ENCODE data around the gene NPHS1. TPM values are rescaled to one million over a fixed set of nuclear protein-coding genes. Genes with fewer than 3 reads are reported as not detected.
A peak's percentile ranks its signal among the peaks of the same experiment; 100 is the strongest.

NPHS1 gene
- polyA plus RNA-seq, 3 donors: not detected

GRCh38 chr19:35783469-35784434 is 68.6 kb downstream of the NPHS1 start:
- Histone ChIP-seq H3K9ac (ENCODE audit: insufficient read depth, low read length, poor library complexity, severe bottlenecking) (no peak overlapping the region), H3K79me2 (ENCODE audit: insufficient read depth, low read length) (no peaks in the 10 kb centered on the region), H3K36me3 (replicated peaks in 1 of 2; ENCODE audit: control insufficient read depth in 1 of 2, insufficient read depth in 2 of 2, low read length in 2 of 2) (peaks cover 33 to 47% of the 10 kb centered on the region in 2 donors), H2AFZ (ENCODE audit: insufficient read depth, low read depth, low read length, poor library complexity, severe bottlenecking) (no peak overlapping the region), H4K20me1 (ENCODE audit: insufficient read depth, low read length) (no peaks in the 10 kb centered on the region), H3K9me3 (replicated peaks in 1 of 2; ENCODE audit: control insufficient read depth in 1 of 2, insufficient read depth in 1 of 2, low read length in 2 of 2) (no peaks in the 10 kb centered on the region), H3K4me1 (ENCODE audit: control insufficient read depth in 1 of 2, insufficient read depth in 2 of 2, low read length in 2 of 2) (no peaks in the 10 kb centered on the region), H3K4me3 (replicated peaks in 1 of 3; ENCODE audit: low read depth in 2 of 3, low read length in 3 of 3) (no peak overlapping the region), H3K27ac (ENCODE audit: low read depth in 1 of 2, low read length in 2 of 2) (no peak overlapping the region), H3K4me2 (replicated peaks; ENCODE audit: extremely low read depth, low read length, poor library complexity, severe bottlenecking) (no peak overlapping the region), H3K27me3 (ENCODE audit: control insufficient read depth in 2 of 2, insufficient read depth in 2 of 2, low read length in 2 of 2) (no peaks in the 10 kb centered on the region)
- Mint-ChIP-seq H3K36me3 (peaks cover 39 to 66% of the 10 kb centered on the region in 2 donors), H3K4me3 (no peak overlapping the region), H3K9me3 (no peaks in the 10 kb centered on the region), H3K4me1 (no peaks in the 10 kb centered on the region), H3K27me3 (ENCODE audit: low read depth in 3 of 3) (peaks cover 0 to 3% (median 0%) of the 10 kb centered on the region in 3 donors), H3K27ac (peak overlapping the region in 1 of 7 donors; percentile 30)
- DNase-seq: no peak
- 96% methylated on average over 11 of the region's 28 CpGs for WGBS (ENCODE audit: insufficient coverage)
- intact Hi-C loops (cut with micrococcal nuclease): no loop called here
- TF ChIP-seq CTCF (IDR thresholded peaks at IDR 0.05): no peak

GRCh38 chr19:35782589-35782988 is 69.7 kb downstream of the NPHS1 start:
- intact Hi-C loops (cut with micrococcal nuclease): no loop called here
- WGBS (ENCODE audit: insufficient coverage): 99% methylated on average over 8 of the region's 12 CpGs
- H3K4me1 ChIP-seq (ENCODE audit: control insufficient read depth in 1 of 2, insufficient read depth in 2 of 2, low read length in 2 of 2): no peaks in the 10 kb centered on the region
- Mint-ChIP-seq H3K4me1 (no peaks in the 10 kb centered on the region), H3K27ac (no peak overlapping the region), H3K4me3 (no peak overlapping the region), H3K36me3 (peaks cover 40 to 67% of the 10 kb centered on the region in 2 donors), H3K27me3 (ENCODE audit: low read depth in 3 of 3) (peaks cover 0 to 2% (median 0%) of the 10 kb centered on the region in 3 donors), H3K9me3 (no peaks in the 10 kb centered on the region)
- no peak overlapping the region for H3K27ac ChIP-seq (ENCODE audit: low read depth in 1 of 2, low read length in 2 of 2)
- peaks cover 31 to 47% of the 10 kb centered on the region in 2 donors for H3K36me3 ChIP-seq (replicated peaks in 1 of 2; ENCODE audit: control insufficient read depth in 1 of 2, insufficient read depth in 2 of 2, low read length in 2 of 2)
- DNase-seq: no peak
- no peak overlapping the region for H2AFZ ChIP-seq (ENCODE audit: insufficient read depth, low read depth, low read length, poor library complexity, severe bottlenecking)
- H4K20me1 ChIP-seq (ENCODE audit: insufficient read depth, low read length): no peaks in the 10 kb centered on the region
- no peak overlapping the region for H3K9ac ChIP-seq (ENCODE audit: insufficient read depth, low read length, poor library complexity, severe bottlenecking)
- no peaks in the 10 kb centered on the region for H3K9me3 ChIP-seq (replicated peaks in 1 of 2; ENCODE audit: control insufficient read depth in 1 of 2, insufficient read depth in 1 of 2, low read length in 2 of 2)
- H3K4me2 ChIP-seq (replicated peaks; ENCODE audit: extremely low read depth, low read length, poor library complexity, severe bottlenecking): no peak overlapping the region
- no peaks in the 10 kb centered on the region for H3K27me3 ChIP-seq (ENCODE audit: control insufficient read depth in 2 of 2, insufficient read depth in 2 of 2, low read length in 2 of 2)
- H3K4me3 ChIP-seq (replicated peaks in 1 of 3; ENCODE audit: low read depth in 2 of 3, low read length in 3 of 3): no peak overlapping the region
- TF ChIP-seq CTCF (IDR thresholded peaks at IDR 0.05): no peak
- H3K79me2 ChIP-seq (ENCODE audit: insufficient read depth, low read length): peaks cover under 1% of the 10 kb centered on the region
